ENCODE data around the gene GLTPD2. TPM values are rescaled to one million over a fixed set of nuclear protein-coding genes. Genes with fewer than 3 reads are reported as not detected.

The GLTPD2 gene
- total and polyA plus RNA-seq, 2 experiments from 2014 or later = 40.1 to 100.0 TPM

GRCh38 chr17:4839221-4839620 is 50.5 kb downstream of the GLTPD2 start:
- peaks cover 25% of the 10 kb centered on the region for H3K4me1 ChIP-seq (ENCODE audit: insufficient read depth)
- no peaks in the 10 kb centered on the region for H3K9me3 ChIP-seq (ENCODE audit: low read depth)
- peaks cover 98% of the 10 kb centered on the region for H3K79me2 ChIP-seq
- no peak overlapping the region for H3K4me3 ChIP-seq
- whole genome bisulfite sequencing (ENCODE audit: low lambda C conversion rate, missing lambda C conversion rate) = 95% methylated on average over 8 of the region's 8 CpGs
- no peaks in the 10 kb centered on the region for H3K27me3 ChIP-seq
- no peak overlapping the region for H2AFZ ChIP-seq
- peaks cover 26% of the 10 kb centered on the region for H4K20me1 ChIP-seq (ENCODE audit: insufficient read depth, poor library complexity, severe bottlenecking)
- no peaks in the 10 kb centered on the region for H3K9me2 ChIP-seq (replicated peaks; ENCODE audit: insufficient read depth)
- H3K4me2 ChIP-seq = no peak overlapping the region
- H3K27ac ChIP-seq = peak overlapping the region; percentile 23
- H3K36me3 ChIP-seq (replicated peaks; ENCODE audit: insufficient read depth, low read depth) = no peaks in the 10 kb centered on the region
- DNase-seq (ENCODE audit: low spot score) = no peak
- TF ChIP-seq EZH2 (IDR thresholded peaks at IDR 0.05; ENCODE audit: borderline replicate concordance) (no peak), CTCF (IDR thresholded peaks at IDR 0.05; ENCODE audit: poor library complexity) (no peak), EZH2phosphoT487 (IDR thresholded peaks at IDR 0.05; ENCODE audit: low read depth, severe bottlenecking, unreplicated experiment) (no peak)

Other genes starting within 250 kb of the GLTPD2 start
- gene MYBBP1A, start 233.6 kb upstream of the GLTPD2 start, total RNA-seq = 17.9 and 23.7 TPM in 2 replicates
- 44.1 and 46.5 TPM in 2 replicates for gene MYBBP1A, start 233.6 kb upstream of the GLTPD2 start, polyA plus RNA-seq
- gene GGT6, start 228.4 kb upstream of the GLTPD2 start, total RNA-seq = 0.32 TPM in 1 of 2 replicates, not detected in the other
- not detected in 2 replicates for gene GGT6, start 228.4 kb upstream of the GLTPD2 start, polyA plus RNA-seq
- gene SMTNL2, start 204.4 kb upstream of the GLTPD2 start, total RNA-seq = 41.5 and 56.8 TPM in 2 replicates
- 106 TPM in 2 replicates for gene SMTNL2, start 204.4 kb upstream of the GLTPD2 start, polyA plus RNA-seq
- 1.9 and 2.1 TPM in 2 replicates for gene ALOX15, start 147.3 kb upstream of the GLTPD2 start, total RNA-seq
- gene ALOX15, start 147.3 kb upstream of the GLTPD2 start, polyA plus RNA-seq = 5.5 and 7.5 TPM in 2 replicates
- 17.6 and 18.5 TPM in 2 replicates for gene PELP1, start 84.8 kb upstream of the GLTPD2 start, total RNA-seq
- gene PELP1, start 84.8 kb upstream of the GLTPD2 start, polyA plus RNA-seq = 35.2 and 42.9 TPM in 2 replicates
- 15.3 and 17.4 TPM in 2 replicates for gene ARRB2, start 78.3 kb upstream of the GLTPD2 start, total RNA-seq
- gene ARRB2, start 78.3 kb upstream of the GLTPD2 start, polyA plus RNA-seq = 20.0 and 21.1 TPM in 2 replicates
- 36.3 and 36.9 TPM in 2 replicates for gene MED11, start 57.5 kb upstream of the GLTPD2 start, total RNA-seq
- gene MED11, start 57.5 kb upstream of the GLTPD2 start, polyA plus RNA-seq = 39.4 and 42.7 TPM in 2 replicates
- gene ZMYND15, start 49.1 kb upstream of the GLTPD2 start, total RNA-seq = 1.6 and 2.9 TPM in 2 replicates
- gene ZMYND15, start 49.1 kb upstream of the GLTPD2 start, polyA plus RNA-seq = 4.1 and 4.8 TPM in 2 replicates
- gene CXCL16, start 49.0 kb upstream of the GLTPD2 start, total RNA-seq = 38.7 and 39.9 TPM in 2 replicates
- gene CXCL16, start 49.0 kb upstream of the GLTPD2 start, polyA plus RNA-seq = 73.2 and 82.5 TPM in 2 replicates
- 16.7 and 20.8 TPM in 2 replicates for gene TM4SF5, start 17.1 kb upstream of the GLTPD2 start, total RNA-seq
- 42.6 and 54.0 TPM in 2 replicates for gene TM4SF5, start 17.1 kb upstream of the GLTPD2 start, polyA plus RNA-seq
- 0.33 TPM in 1 of 2 replicates, not detected in the other for gene VMO1, start 2.6 kb upstream of the GLTPD2 start, total RNA-seq
- 2.7 and 4.3 TPM in 2 replicates for gene VMO1, start 2.6 kb upstream of the GLTPD2 start, polyA plus RNA-seq
- 126 and 154 TPM in 2 replicates for gene PSMB6, start 7.2 kb downstream of the GLTPD2 start, total RNA-seq
- gene PSMB6, start 7.2 kb downstream of the GLTPD2 start, polyA plus RNA-seq = 287 and 295 TPM in 2 replicates
- gene PLD2, start 18.2 kb downstream of the GLTPD2 start, total RNA-seq = 13.9 and 25.2 TPM in 2 replicates
- 21.8 and 27.3 TPM in 2 replicates for gene PLD2, start 18.2 kb downstream of the GLTPD2 start, polyA plus RNA-seq
- 24.4 and 45.3 TPM in 2 replicates for gene MINK1, start 44.4 kb downstream of the GLTPD2 start, total RNA-seq
- gene MINK1, start 44.4 kb downstream of the GLTPD2 start, polyA plus RNA-seq = 39.7 and 49.4 TPM in 2 replicates
- gene C17orf107, start 110.6 kb downstream of the GLTPD2 start, total RNA-seq = 7.4 and 9.1 TPM in 2 replicates
- 8.8 and 14.1 TPM in 2 replicates for gene C17orf107, start 110.6 kb downstream of the GLTPD2 start, polyA plus RNA-seq
- 0.60 and 1.0 TPM in 2 replicates for gene CHRNE, start 114.1 kb downstream of the GLTPD2 start, total RNA-seq
- gene CHRNE, start 114.1 kb downstream of the GLTPD2 start, polyA plus RNA-seq = 0.83 and 1.2 TPM in 2 replicates
- gene GP1BA, start 143.3 kb downstream of the GLTPD2 start, total RNA-seq = not detected in 2 replicates
- 0.06 TPM in 1 of 2 replicates, not detected in the other for gene GP1BA, start 143.3 kb downstream of the GLTPD2 start, polyA plus RNA-seq
- gene SLC25A11, start 151.1 kb downstream of the GLTPD2 start, total RNA-seq = 42.9 and 59.5 TPM in 2 replicates
- 78.7 and 84.8 TPM in 2 replicates for gene SLC25A11, start 151.1 kb downstream of the GLTPD2 start, polyA plus RNA-seq
- gene RNF167, start 151.3 kb downstream of the GLTPD2 start, total RNA-seq = 59.2 and 65.1 TPM in 2 replicates
- gene RNF167, start 151.3 kb downstream of the GLTPD2 start, polyA plus RNA-seq = 66.5 and 75.3 TPM in 2 replicates
- 244 and 280 TPM in 2 replicates for gene PFN1, start 159.6 kb downstream of the GLTPD2 start, total RNA-seq
- gene PFN1, start 159.6 kb downstream of the GLTPD2 start, polyA plus RNA-seq = 706 and 713 TPM in 2 replicates
- gene ENO3, start 162.2 kb downstream of the GLTPD2 start, total RNA-seq = 16.3 and 18.7 TPM in 2 replicates
- gene ENO3, start 162.2 kb downstream of the GLTPD2 start, polyA plus RNA-seq = 30.2 and 40.4 TPM in 2 replicates
- gene SPAG7, start 178.9 kb downstream of the GLTPD2 start, total RNA-seq = 64.3 and 85.7 TPM in 2 replicates
- gene SPAG7, start 178.9 kb downstream of the GLTPD2 start, polyA plus RNA-seq = 194 and 224 TPM in 2 replicates
- 6.9 and 12.5 TPM in 2 replicates for gene CAMTA2, start 198.7 kb downstream of the GLTPD2 start, total RNA-seq
- 45.6 and 47.5 TPM in 2 replicates for gene CAMTA2, start 198.7 kb downstream of the GLTPD2 start, polyA plus RNA-seq
- 1.6 and 2.7 TPM in 2 replicates for gene INCA1, start 208.6 kb downstream of the GLTPD2 start, total RNA-seq
- gene INCA1, start 208.6 kb downstream of the GLTPD2 start, polyA plus RNA-seq = 4.1 and 5.5 TPM in 2 replicates
- 51.3 and 59.4 TPM in 2 replicates for gene KIF1C, start 209.0 kb downstream of the GLTPD2 start, total RNA-seq
- gene KIF1C, start 209.0 kb downstream of the GLTPD2 start, polyA plus RNA-seq = 65.2 and 75.9 TPM in 2 replicates
- 0.13 TPM in 1 of 2 replicates, not detected in the other for gene SLC52A1, start 246.5 kb downstream of the GLTPD2 start, total RNA-seq
- gene SLC52A1, start 246.5 kb downstream of the GLTPD2 start, polyA plus RNA-seq = 0.16 TPM in 1 of 2 replicates, not detected in the other

Data from hepatocyte (in vitro differentiated cells).